H1 (cell line): ENCODE results near the gene CD69. TPM values are rescaled to one million over a fixed set of nuclear protein-coding genes. Genes with fewer than 3 reads are reported as not detected.

Experiments
- CTCF ChIA-PET: fragments of 300-600 bp; sonication (Branson Sonifier 250); formaldehyde crosslinking; loops from one replicate; lab custom pipeline; 2021; ENCODE audit not compliant: partially characterized antibody; lab: Charles Lee
- POLR2A ChIA-PET: fragments of 300-600 bp; sonication (Branson Sonifier 250); formaldehyde crosslinking; loops from one replicate; lab custom pipeline; 2021; ENCODE audit warnings: inconsistent platforms; ENCODE audit not compliant: partially characterized antibody; lab: Charles Lee
- DNase-seq, 2 experiments: peaks; one replicate each; pipeline versions ENCODE4 v3.0.0 to v3.0.0-alpha.2; 2010 to 2022; ENCODE audit warnings: low spot score in 2 of 2, low read depth in 1 of 2, mixed read lengths in 1 of 2
- FAIRE-seq: peaks from 2 replicates; lab custom pipeline; 2011; peaks lifted over from hg19 to GRCh38; lab: Jason Lieb, UNC
- H2AFZ ChIP-seq: 2 replicates; pipeline ENCODE4 v1.8.1; 2012; ENCODE audit warnings: low read length, inconsistent platforms
- H2AK5ac ChIP-seq: 2 replicates; pipeline ENCODE4 v1.6.1; 2013; ENCODE audit warnings: low read depth, low read length
- H2BK120ac ChIP-seq: replicated peaks from 2 replicates; pipeline ENCODE3; 2013; ENCODE audit warnings: low read depth, low read length, inconsistent platforms
- H2BK12ac ChIP-seq: 2 replicates; pipeline ENCODE4 v1.6.1; 2013; ENCODE audit warnings: low read depth, low read length
- H2BK15ac ChIP-seq: 2 replicates; pipeline ENCODE4 v1.6.1; 2013; ENCODE audit warnings: low read length
- H2BK20ac ChIP-seq: 2 replicates; pipeline ENCODE4 v1.6.1; 2013; ENCODE audit warnings: low read length
- H2BK5ac ChIP-seq: 2 replicates; pipeline ENCODE4 v1.6.1; 2013; ENCODE audit warnings: low read depth, low read length
- H3K14ac ChIP-seq: 2 replicates; pipeline ENCODE4 v1.6.1; 2013; ENCODE audit warnings: inconsistent platforms; ENCODE audit not compliant: insufficient read length
- H3K18ac ChIP-seq: 2 replicates; pipeline ENCODE4 v1.6.1; 2013; ENCODE audit warnings: low read length; ENCODE audit errors: extremely low read depth
- H3K23ac ChIP-seq: 2 replicates; pipeline ENCODE4 v1.6.1; 2013; ENCODE audit warnings: inconsistent platforms; ENCODE audit not compliant: insufficient read length
- H3K23me2 ChIP-seq: 2 replicates; pipeline ENCODE4 v1.6.1; 2013; ENCODE audit warnings: low read depth, low read length
- H3K27ac ChIP-seq: 2 replicates; pipeline ENCODE4 v1.6.1; 2011; ENCODE audit warnings: low read depth, low read length, inconsistent platforms
- H3K27me3 ChIP-seq, 4 experiments: replicated peaks in 1 of 4; 1 replicate in 1 of 4; 2 replicates in 3 of 4; pipeline versions ENCODE4 v1.6.1 to v1.8.1; 2011 to 2013; ENCODE audit warnings: low read length in 3 of 4, mild to moderate bottlenecking in 3 of 4, inconsistent platforms in 2 of 4, mixed read lengths in 2 of 4, moderate library complexity in 1 of 4; ENCODE audit not compliant: control insufficient read depth in 3 of 4, insufficient read depth in 3 of 4; ENCODE audit errors: extremely low read depth in 1 of 4
- H3K36me3 ChIP-seq, 4 experiments: 2 replicates each; pipeline versions ENCODE4 v1.6.1 to v1.8.1; 2011 to 2013; ENCODE audit warnings: mild to moderate bottlenecking in 4 of 4, low read length in 3 of 4, moderate library complexity in 2 of 4, control low read depth in 1 of 4, inconsistent platforms in 1 of 4; ENCODE audit not compliant: insufficient read depth in 4 of 4, control insufficient read depth in 2 of 4
- H3K4ac ChIP-seq: replicated peaks from 2 replicates; pipeline ENCODE3; 2013; ENCODE audit warnings: low read length, low read depth, mixed read lengths, inconsistent platforms; ENCODE audit not compliant: insufficient read length
- H3K4me1 ChIP-seq, 4 experiments: replicated peaks in 1 of 4; 1 replicate in 1 of 4; 2 replicates in 3 of 4; pipeline versions ENCODE4 v1.6.1 to v1.8.1; 2011 to 2013; ENCODE audit warnings: low read length in 3 of 4, inconsistent platforms in 2 of 4, mixed read lengths in 1 of 4; ENCODE audit not compliant: insufficient read depth in 4 of 4, control insufficient read depth in 3 of 4
- H3K4me2 ChIP-seq, 2 experiments: 2 replicates each; pipeline versions ENCODE4 v1.6.1 to v1.8.1; 2011 to 2013; ENCODE audit warnings: low read depth in 2 of 2, low read length in 2 of 2, control low read depth in 1 of 2, inconsistent platforms in 1 of 2, mild to moderate bottlenecking in 1 of 2; ENCODE audit not compliant: insufficient read depth in 1 of 2
- H3K4me3 ChIP-seq, 4 experiments: fragments of 200-600, 300-600 bp in 1 of 4; sonication (generic), shearing (Covaris generic), sonication (Bioruptor Twin) in 1 of 4; 2 replicates each; pipeline versions ENCODE4 v1.5.1 to v1.8.1; 2011 to 2016; ENCODE audit warnings: low read length in 4 of 4, low read depth in 3 of 4, control low read depth in 2 of 4, inconsistent platforms in 2 of 4, mild to moderate bottlenecking in 2 of 4, mixed read lengths in 1 of 4, moderate library complexity in 1 of 4; ENCODE audit not compliant: insufficient read depth in 2 of 4; ENCODE audit errors: extremely low read depth in 1 of 4
- H3K56ac ChIP-seq: replicated peaks from 2 replicates; pipeline ENCODE3; 2013; ENCODE audit warnings: low read depth, mild to moderate bottlenecking, mixed read lengths, low read length, inconsistent platforms; ENCODE audit not compliant: insufficient read length
- H3K79me1 ChIP-seq: 2 replicates; pipeline ENCODE4 v1.6.1; 2013; ENCODE audit warnings: low read depth, low read length, control low read depth
- H3K79me2 ChIP-seq, 2 experiments: 2 replicates each; pipeline versions ENCODE4 v1.6.1 to v1.8.1; 2012 to 2013; ENCODE audit warnings: low read length in 2 of 2, mild to moderate bottlenecking in 2 of 2, inconsistent platforms in 1 of 2; ENCODE audit not compliant: insufficient read depth in 2 of 2, control insufficient read depth in 1 of 2
- H3K9ac ChIP-seq, 4 experiments: replicated peaks in 1 of 4; 1 replicate in 1 of 4; 2 replicates in 3 of 4; pipeline versions ENCODE4 v1.6.1 to v1.8.1; 2011 to 2013; ENCODE audit warnings: low read depth in 3 of 4, low read length in 3 of 4, control low read depth in 2 of 4, mild to moderate bottlenecking in 2 of 4, moderate library complexity in 2 of 4, inconsistent platforms in 1 of 4; ENCODE audit errors: extremely low read depth in 1 of 4
- H3K9me3 ChIP-seq, 2 experiments: 2 replicates each; pipeline versions ENCODE4 v1.6.1 to v1.8.1; 2012 to 2013; ENCODE audit warnings: mild to moderate bottlenecking in 2 of 2, moderate library complexity in 2 of 2, control low read depth in 1 of 2, inconsistent platforms in 1 of 2, low read depth in 1 of 2, low read length in 1 of 2, mixed read lengths in 1 of 2; ENCODE audit not compliant: insufficient read depth in 2 of 2
- H4K20me1 ChIP-seq, 2 experiments: replicated peaks in 1 of 2; 2 replicates each; pipeline versions ENCODE3 to v1.8.1; 2011 to 2013; ENCODE audit warnings: inconsistent platforms in 2 of 2, low read length in 2 of 2, mild to moderate bottlenecking in 1 of 2; ENCODE audit not compliant: insufficient read depth in 2 of 2, control insufficient read depth in 1 of 2
- H4K5ac ChIP-seq: 2 replicates; pipeline ENCODE4 v1.6.1; 2013; ENCODE audit warnings: low read length, low read depth, mixed read lengths, inconsistent platforms; ENCODE audit not compliant: insufficient read length
- H4K8ac ChIP-seq: 2 replicates; pipeline ENCODE4 v1.8.0; 2013; ENCODE audit warnings: mild to moderate bottlenecking, moderate library complexity, low read length, inconsistent platforms; ENCODE audit not compliant: insufficient read depth; ENCODE audit errors: extremely low read depth
- H4K91ac ChIP-seq: replicated peaks from 2 replicates; pipeline ENCODE3; 2013; ENCODE audit warnings: low read length, mixed read lengths, inconsistent platforms; ENCODE audit not compliant: insufficient read length
- BCL11A ChIP-seq, 2 experiments: IDR thresholded peaks; one replicate each; pipeline ENCODE4 v1.6.1; 2011; ENCODE audit warnings: low read depth in 2 of 2, low read length in 2 of 2, mild to moderate bottlenecking in 2 of 2
- EP300 ChIP-seq, 2 experiments: IDR thresholded peaks; 1 replicate in 1 of 2; 2 replicates in 1 of 2; pipeline ENCODE4 v1.6.1; 2011 to 2012; ENCODE audit warnings: low read depth in 2 of 2, low read length in 2 of 2, mild to moderate bottlenecking in 2 of 2, borderline replicate concordance in 1 of 2, inconsistent platforms in 1 of 2, moderate library complexity in 1 of 2
- EZH2 ChIP-seq: fragments of 200-600 bp; sonication (generic); IDR thresholded peaks from 2 replicates; pipeline ENCODE4 v1.7.1; 2012; ENCODE audit warnings: low read depth, mild to moderate bottlenecking, moderate library complexity, low read length, inconsistent platforms; ENCODE audit not compliant: severe bottlenecking
- FOSL1 ChIP-seq: IDR thresholded peaks from 2 replicates; pipeline ENCODE4 v1.6.1; 2011; ENCODE audit warnings: mild to moderate bottlenecking, low read depth, low read length, moderate library complexity; ENCODE audit not compliant: insufficient read depth
- JUN ChIP-seq: IDR thresholded peaks from 2 replicates; pipeline ENCODE4 v1.6.1; 2011; ENCODE audit warnings: low read depth, mild to moderate bottlenecking, improper control_type of control experiment, low read length
- KDM4A ChIP-seq: IDR thresholded peaks from one replicate; pipeline ENCODE4 v1.7.1; 2012; ENCODE audit warnings: low read depth, mild to moderate bottlenecking, moderate library complexity, low read length, inconsistent platforms; ENCODE audit not compliant: severe bottlenecking
- RFX5 ChIP-seq: IDR thresholded peaks from 2 replicates; pipeline ENCODE4 v1.6.1; 2011; ENCODE audit warnings: low read depth, low read length, improper control_type of control experiment, borderline replicate concordance
- RXRA ChIP-seq: IDR thresholded peaks from 2 replicates; pipeline ENCODE4 v1.6.1; 2011; ENCODE audit warnings: low read depth, mild to moderate bottlenecking, low read length, moderate library complexity; ENCODE audit not compliant: insufficient read depth
- SP2 ChIP-seq: IDR thresholded peaks from 2 replicates; pipeline ENCODE4 v1.6.1; 2012; ENCODE audit warnings: mild to moderate bottlenecking, low read length, inconsistent platforms
- TBP ChIP-seq: IDR thresholded peaks from 2 replicates; pipeline ENCODE4 v1.6.1; 2011; ENCODE audit warnings: low read depth, low read length, improper control_type of control experiment
- YY1 ChIP-seq: IDR thresholded peaks from 2 replicates; pipeline ENCODE4 v1.6.1; 2011; ENCODE audit warnings: low read depth, mild to moderate bottlenecking, low read length
- WGBS, 2 experiments: shearing (Covaris generic) in 1 of 2; methylation state at CpG; one replicate each; pipeline versions ENCODE4 v1.1.6 to v1.1.7; 2013 to 2015; ENCODE audit warnings: low lambda C conversion rate in 2 of 2, mixed read lengths in 2 of 2, inconsistent platforms in 1 of 2, low coverage in 1 of 2, missing lambda C conversion rate in 1 of 2; ENCODE audit not compliant: insufficient replicate concordance in 2 of 2, insufficient coverage in 1 of 2, insufficient read length in 1 of 2; ENCODE audit errors: extremely low coverage in 1 of 2, missing lambda C conversion rate in 1 of 2; 5-methylcytosine and 5-hydroxymethylcytosine counted together
- polyA plus RNA-seq, 7 experiments: library from polyadenylated mRNA; depleted of rRNA in 3 of 7; stranded (reverse) in 5 of 7; unstranded in 2 of 7; fragments of >200 nt in 5 of 7; fragments of 200-250 nt in 2 of 7; gene quantifications; 1 replicate in 5 of 7; 2 replicates in 1 of 7; 4 replicates in 1 of 7; pipeline versions ENCODE4 v1.2.1 to v1.2.3, GENCODE V29; 2011 to 2013; ENCODE audit warnings: missing spikeins in 2 of 7, mixed read lengths in 2 of 7
- total RNA-seq: library from RNA; stranded (reverse); fragmentation: NEBNext Ultra II Directional; extraction: Animal tissue kit (Norgen Biotek cat#: 25700); gene quantifications from 2 replicates; pipeline ENCODE4 v1.2.1, GENCODE V29; 2021
- TF ChIP-seq, protein P1 (sequence below), 3 experiments: IDR thresholded peaks; 1 replicate in 2 of 3; 2 replicates in 1 of 3; pipeline versions ENCODE4 v1.5.1 to v1.6.1; 2011; ENCODE audit warnings: low read length in 3 of 3, mild to moderate bottlenecking in 3 of 3, inconsistent platforms in 2 of 3, low read depth in 1 of 3, moderate library complexity in 1 of 3; ENCODE audit not compliant: insufficient read depth in 1 of 3; ENCODE audit errors: control extremely low read depth in 1 of 3

The CD69 gene
- total and polyA plus RNA-seq, 2 of the 8 experiments (the other 6 are each of a cell fraction or from before 2014, with no cell fraction given), result not detected

DNA sequence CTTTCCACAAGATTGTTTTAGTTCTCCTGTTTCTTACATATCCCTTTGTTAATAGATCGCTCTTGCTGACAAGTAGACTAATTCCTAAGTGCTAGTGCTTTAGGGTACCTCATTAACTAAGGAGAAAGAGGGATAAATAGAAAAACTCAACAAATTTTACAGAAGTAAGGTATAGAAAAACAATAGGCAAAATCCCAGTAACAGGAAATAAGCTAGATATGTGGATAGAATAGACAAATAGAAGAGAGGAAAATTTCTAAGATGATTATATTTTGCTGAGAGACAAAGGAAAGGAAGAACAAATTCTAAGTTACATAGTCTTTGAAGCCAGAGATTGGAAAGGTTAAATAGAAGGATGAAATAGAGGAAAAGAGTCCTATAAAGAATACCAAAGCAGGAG is 1.0 kb downstream of the CD69 start:
- Histone ChIP-seq H4K91ac (no peak overlapping the region), H3K4ac (no peak overlapping the region), H3K18ac (no peak overlapping the region), H3K79me1 (no peaks in the 10 kb centered on the region), H3K27me3 (no peaks in the 10 kb centered on the region), H2BK15ac (no peak overlapping the region), H3K9ac (no peak overlapping the region), H3K14ac (no peak overlapping the region), H2AK5ac (no peak overlapping the region), H3K4me2 (no peak overlapping the region), H3K4me3 (no peak overlapping the region), H2BK20ac (no peak overlapping the region), H2BK120ac (no peak overlapping the region), H4K20me1 (no peaks in the 10 kb centered on the region), H3K36me3 (no peaks in the 10 kb centered on the region), H2BK12ac (no peak overlapping the region), H3K27ac (no peak overlapping the region), H3K23me2 (no peaks in the 10 kb centered on the region), H3K4me1 (peaks cover 0 to 4% (median 0%) of the 10 kb centered on the region in 4 experiments; a peak in 1 of 7 replicates), H2AFZ (no peak overlapping the region), H4K8ac (no peak overlapping the region), H4K5ac (no peak overlapping the region), H3K56ac (no peak overlapping the region), H3K9me3 (no peaks in the 10 kb centered on the region), H3K79me2 (no peaks in the 10 kb centered on the region), H2BK5ac (no peak overlapping the region), H3K23ac (no peak overlapping the region)
- 91% methylated on average over 1 of the region's 1 CpG; no CpG with 5 or more reads in 1 of the 2 experiments for WGBS, 2 experiments
- no peak for FAIRE-seq
- DNase-seq, result no peak
- ChIA-PET CTCF (interaction anchor here (0.6 to 3.8 kb wide), 4 partner anchors 11 to 174 kb away, joined by 3 to 16 read pairs (median 4); no protein-coding TSS in a partner anchor), POLR2A (no interaction called here)
- no peak for TF ChIP-seq EP300 (IDR thresholded peaks at IDR 0.05; ENCODE audit: borderline replicate concordance in 1 of 2, low read depth in 2 of 2, low read length in 2 of 2)
- TF ChIP-seq FOSL1, result no peak
- no peak for TF ChIP-seq BCL11A (IDR thresholded peaks at IDR 0.05; ENCODE audit: low read depth in 2 of 2, low read length in 2 of 2)
- TF ChIP-seq KDM4A, result no peak
- TF ChIP-seq YY1, result no peak
- no peak for TF ChIP-seq EZH2
- no peak for TF ChIP-seq JUN
- no peak for TF ChIP-seq SP2
- no peak for TF ChIP-seq TBP
- no peak for TF ChIP-seq RXRA
- no peak for TF ChIP-seq RFX5
- TF ChIP-seq, protein P1, sequence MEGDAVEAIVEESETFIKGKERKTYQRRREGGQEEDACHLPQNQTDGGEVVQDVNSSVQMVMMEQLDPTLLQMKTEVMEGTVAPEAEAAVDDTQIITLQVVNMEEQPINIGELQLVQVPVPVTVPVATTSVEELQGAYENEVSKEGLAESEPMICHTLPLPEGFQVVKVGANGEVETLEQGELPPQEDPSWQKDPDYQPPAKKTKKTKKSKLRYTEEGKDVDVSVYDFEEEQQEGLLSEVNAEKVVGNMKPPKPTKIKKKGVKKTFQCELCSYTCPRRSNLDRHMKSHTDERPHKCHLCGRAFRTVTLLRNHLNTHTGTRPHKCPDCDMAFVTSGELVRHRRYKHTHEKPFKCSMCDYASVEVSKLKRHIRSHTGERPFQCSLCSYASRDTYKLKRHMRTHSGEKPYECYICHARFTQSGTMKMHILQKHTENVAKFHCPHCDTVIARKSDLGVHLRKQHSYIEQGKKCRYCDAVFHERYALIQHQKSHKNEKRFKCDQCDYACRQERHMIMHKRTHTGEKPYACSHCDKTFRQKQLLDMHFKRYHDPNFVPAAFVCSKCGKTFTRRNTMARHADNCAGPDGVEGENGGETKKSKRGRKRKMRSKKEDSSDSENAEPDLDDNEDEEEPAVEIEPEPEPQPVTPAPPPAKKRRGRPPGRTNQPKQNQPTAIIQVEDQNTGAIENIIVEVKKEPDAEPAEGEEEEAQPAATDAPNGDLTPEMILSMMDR (IDR thresholded peaks at IDR 0.05; ENCODE audit: control extremely low read depth in 1 of 3, insufficient read depth in 1 of 3, low read depth in 1 of 3, low read length in 3 of 3), result no peak
